Measurements from ENCODE around the gene HSFX4. TPM values are rescaled to one million over a fixed set of nuclear protein-coding genes. Genes with fewer than 3 reads are reported as not detected.

Gene HSFX4
- total and polyA plus RNA-seq, 9 of the 15 experiments (the other 6 are each of a cell fraction or from before 2014, with no cell fraction given), result 0.10 to 0.24 (median 0.14) TPM; not detected in 6

- TF ChIP-seq TCF7L2 (IDR thresholded peaks at IDR 0.05; ENCODE audit: low read depth, low read length) (no peak), ZNF212 (CRISPR knock-in tag; IDR thresholded peaks at IDR 0.05) (no peak), RNF2 (IDR thresholded peaks at IDR 0.05) (no peak), BRF2 (IDR thresholded peaks at IDR 0.05; ENCODE audit: borderline replicate concordance, insufficient read depth, insufficient read length) (no peak), PHF21A (IDR thresholded peaks at IDR 0.05; ENCODE audit: borderline replicate concordance, low read depth) (no peak), ETV1 (tag; conservative IDR thresholded peaks at IDR 0.05; ENCODE audit: low read depth) (no peak), PURB (CRISPR knock-in tag; IDR thresholded peaks at IDR 0.05; ENCODE audit: low read depth) (no peak), MYBL2 (IDR thresholded peaks at IDR 0.05; ENCODE audit: low read depth) (no peak), MYBL2 (CRISPR knock-in tag; IDR thresholded peaks at IDR 0.05; ENCODE audit: borderline replicate concordance) (no peak), ZFPM2 (CRISPR knock-in tag; IDR thresholded peaks at IDR 0.05) (no peak), RREB1 (CRISPR knock-in tag; IDR thresholded peaks at IDR 0.05) (no peak), TAF9B (IDR thresholded peaks at IDR 0.05; ENCODE audit: partially characterized antibody) (peak; percentile 9), RBM39 (optimal IDR thresholded peaks at IDR 0.05; ENCODE audit: low read depth, low read length) (no peak), ZNF655 (CRISPR knock-in tag; IDR thresholded peaks at IDR 0.05) (no peak), ATF4 (CRISPR knock-in tag; IDR thresholded peaks at IDR 0.05) (no peak), ATF6 (CRISPR knock-in tag; IDR thresholded peaks at IDR 0.05) (no peak)
Observed at GRCh38 chrX:149939905-149940673, 10.7 kb downstream of the HSFX4 start (continued).

All from K562 (cell line).